Fibroblast of villous mesenchyme (primary cell): ENCODE data around the gene SRRM2. TPM values are rescaled to one million over a fixed set of nuclear protein-coding genes. Genes with fewer than 3 reads are reported as not detected.

Source experiments
- DNase-seq: peaks from one replicate; pipeline ENCODE4 v3.0.0-alpha.2; 2010; ENCODE audit warnings: low read depth
- H3K4me3 ChIP-seq: 2 replicates; pipeline ENCODE4 v1.5.1; 2011; ENCODE audit warnings: low read depth, mild to moderate bottlenecking, low read length
- total RNA-seq: library from RNA; depleted of rRNA; stranded (reverse); fragments of >200 nt; gene quantifications from 2 replicates; pipeline ENCODE4 v1.2.3, GENCODE V29; 2012
- TF ChIP-seq, protein P1 (sequence below): IDR thresholded peaks from 2 replicates; pipeline ENCODE4 v1.5.1; 2012; ENCODE audit warnings: low read depth, mild to moderate bottlenecking, low read length; ENCODE audit not compliant: insufficient read depth

SRRM2 gene
- 51.9 and 62.2 TPM in 2 replicates for total RNA-seq

GRCh38 chr16:2752035-2752849 is at the start of gene SRRM2:
SRRM2 (plus strand) TSS chr16:2752638; CDS start chr16:2756365, 3,727 bp downstream.
- H3K4me3 ChIP-seq, result peak within 1 kb of the TSS; percentile 74
- TF ChIP-seq, protein P1, sequence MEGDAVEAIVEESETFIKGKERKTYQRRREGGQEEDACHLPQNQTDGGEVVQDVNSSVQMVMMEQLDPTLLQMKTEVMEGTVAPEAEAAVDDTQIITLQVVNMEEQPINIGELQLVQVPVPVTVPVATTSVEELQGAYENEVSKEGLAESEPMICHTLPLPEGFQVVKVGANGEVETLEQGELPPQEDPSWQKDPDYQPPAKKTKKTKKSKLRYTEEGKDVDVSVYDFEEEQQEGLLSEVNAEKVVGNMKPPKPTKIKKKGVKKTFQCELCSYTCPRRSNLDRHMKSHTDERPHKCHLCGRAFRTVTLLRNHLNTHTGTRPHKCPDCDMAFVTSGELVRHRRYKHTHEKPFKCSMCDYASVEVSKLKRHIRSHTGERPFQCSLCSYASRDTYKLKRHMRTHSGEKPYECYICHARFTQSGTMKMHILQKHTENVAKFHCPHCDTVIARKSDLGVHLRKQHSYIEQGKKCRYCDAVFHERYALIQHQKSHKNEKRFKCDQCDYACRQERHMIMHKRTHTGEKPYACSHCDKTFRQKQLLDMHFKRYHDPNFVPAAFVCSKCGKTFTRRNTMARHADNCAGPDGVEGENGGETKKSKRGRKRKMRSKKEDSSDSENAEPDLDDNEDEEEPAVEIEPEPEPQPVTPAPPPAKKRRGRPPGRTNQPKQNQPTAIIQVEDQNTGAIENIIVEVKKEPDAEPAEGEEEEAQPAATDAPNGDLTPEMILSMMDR, result no peak
- peak; percentile 97 for DNase-seq

DNA sequence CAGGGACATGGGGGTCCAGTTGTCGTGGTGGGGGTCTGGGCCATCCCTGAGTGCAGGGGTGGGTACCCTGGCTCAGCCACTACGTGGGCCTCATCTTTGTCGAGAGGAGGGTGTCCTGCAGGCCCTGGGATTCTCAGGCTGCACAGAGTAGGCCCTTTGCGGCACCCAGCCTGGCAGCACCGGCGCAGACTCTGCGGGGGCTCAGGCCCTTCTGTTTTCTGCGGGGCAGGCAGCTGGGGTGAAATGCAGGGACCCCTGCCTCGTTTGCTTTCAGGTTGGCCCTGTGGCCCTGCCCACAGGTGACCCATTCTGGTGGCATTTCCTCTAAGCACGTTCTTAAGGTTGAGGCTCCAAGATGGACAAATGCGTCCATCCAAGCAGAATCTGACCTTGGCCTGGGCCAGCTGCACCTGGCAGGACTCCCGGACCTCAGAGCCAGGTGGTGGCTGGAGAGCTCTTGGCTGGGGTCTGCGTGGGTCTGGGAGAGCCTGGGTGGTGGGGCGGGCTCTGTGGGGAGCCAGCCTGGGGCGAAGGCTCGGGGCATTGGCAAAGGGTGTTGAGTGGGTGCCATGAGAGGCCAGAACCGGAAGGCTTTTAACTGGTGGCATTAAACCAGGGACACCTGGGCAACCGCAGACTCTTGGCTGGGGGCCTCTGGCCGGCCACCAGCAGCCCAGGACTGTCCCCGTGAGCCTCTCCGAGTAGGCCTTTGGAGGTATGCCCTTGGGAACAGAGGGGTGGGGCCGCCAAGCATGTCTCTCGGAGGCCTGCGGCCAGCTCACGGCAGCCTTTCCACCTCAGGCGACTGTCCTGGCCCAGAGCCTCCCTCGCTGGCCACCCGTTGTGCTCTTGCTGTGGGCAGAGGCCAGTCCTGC is 49.3 kb upstream of the SRRM2 start:
- TF ChIP-seq, protein P1, result no peak
- H3K4me3 ChIP-seq, result no peak overlapping the region
- DNase-seq, result no peak

GRCh38 chr16:2704166-2704982 is 48.1 kb upstream of the SRRM2 start:
- TF ChIP-seq, protein P1, result no peak
- H3K4me3 ChIP-seq, result no peak overlapping the region
- DNase-seq, result no peak

- no peak overlapping the region for H3K4me3 ChIP-seq
- no peak for DNase-seq
- TF ChIP-seq, protein P1, result no peak
Measured at GRCh38 chr16:2704983-2705275, 47.5 kb upstream of the SRRM2 start.

DNA sequence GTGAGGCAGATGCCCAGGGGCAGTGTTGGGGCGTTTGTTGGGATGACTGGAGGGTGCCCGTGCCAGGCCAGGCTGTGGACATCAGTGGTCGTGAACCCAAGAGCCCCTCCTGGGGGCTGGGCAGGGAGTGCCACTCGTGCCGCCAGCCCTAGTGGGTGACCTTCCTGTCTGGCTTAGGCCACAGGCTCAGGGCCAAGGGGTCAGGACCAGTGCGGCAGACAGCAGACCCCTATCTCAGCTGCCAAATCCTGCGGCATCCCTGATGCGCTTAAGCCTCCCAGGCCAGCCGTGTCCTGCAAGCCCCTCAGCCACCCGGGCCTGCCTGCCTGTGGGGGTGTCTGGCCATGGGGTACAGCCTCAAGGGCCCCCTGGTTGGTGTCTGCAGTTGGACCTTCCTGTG is 47.1 kb upstream of the SRRM2 start:
- no peak for DNase-seq
- TF ChIP-seq, protein P1, result no peak
- no peak overlapping the region for H3K4me3 ChIP-seq

- TF ChIP-seq, protein P1, result no peak
- no peak overlapping the region for H3K4me3 ChIP-seq
- no peak for DNase-seq
Measured at GRCh38 chr16:2706085-2706484, 46.4 kb upstream of the SRRM2 start.
